Measurements from ENCODE around the gene MTREX. TPM values are rescaled to one million over a fixed set of nuclear protein-coding genes. Genes with fewer than 3 reads are reported as not detected.

MTREX gene
- total RNA-seq, 1 donor from 2014 or later: 68.0 TPM

DNA sequence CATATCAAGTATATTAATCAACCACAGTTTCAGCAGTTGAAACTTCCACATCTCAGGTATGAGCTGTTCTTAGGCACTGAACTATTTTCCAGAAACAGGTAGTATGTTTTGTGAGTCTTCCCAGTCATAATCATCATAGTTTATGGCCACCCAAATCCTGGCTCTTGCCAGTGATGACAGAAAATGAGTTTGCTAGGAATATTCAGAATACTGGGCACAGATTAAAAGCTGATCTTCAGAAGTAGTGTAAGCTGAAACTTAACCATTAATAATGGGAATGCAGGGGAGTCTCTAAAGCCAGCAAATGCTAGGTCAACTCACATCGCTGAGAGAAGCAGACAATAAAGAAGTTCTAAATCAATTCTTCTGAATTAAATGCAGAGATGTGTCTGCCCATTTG lies 162.5 kb downstream of the MTREX start:
- no peak overlapping the region for H3K27ac ChIP-seq
- no peaks in the 10 kb centered on the region for H3K36me3 ChIP-seq
- no peaks in the 10 kb centered on the region for H3K27me3 ChIP-seq

DNA sequence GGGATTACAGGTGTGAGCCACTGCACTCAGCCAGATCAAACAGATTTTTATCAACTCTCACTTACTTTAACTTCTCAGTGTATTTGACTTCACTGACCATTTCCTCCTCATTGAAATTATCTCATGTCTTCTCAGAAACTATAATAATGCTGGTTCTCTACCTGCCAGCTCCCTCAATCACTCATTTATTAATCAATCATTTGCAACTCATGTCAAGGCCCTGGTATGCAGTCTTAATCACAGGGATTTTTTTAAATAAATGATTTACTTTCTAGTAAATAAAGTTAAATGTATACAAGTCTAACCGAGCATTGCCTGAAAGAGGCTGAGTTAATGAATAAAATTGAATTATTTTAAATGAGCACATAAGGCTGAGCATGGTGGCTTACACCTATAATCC lies 163.7 kb downstream of the MTREX start:
- H3K36me3 ChIP-seq: no peaks in the 10 kb centered on the region
- intact Hi-C loops (cut with DNase I): no loop called here
- H3K4me1 ChIP-seq: peaks cover 13% of the 10 kb centered on the region
- DNase-seq (ENCODE audit: extremely low spot score in 2 of 2): no peak
- H3K9me3 ChIP-seq: no peaks in the 10 kb centered on the region
- H3K27me3 ChIP-seq: no peaks in the 10 kb centered on the region
- no peak overlapping the region for H3K4me3 ChIP-seq
- TF ChIP-seq POLR2A (IDR thresholded peaks at IDR 0.05): no peak
- TF ChIP-seq CTCF (IDR thresholded peaks at IDR 0.05): no peak
- TF ChIP-seq POLR2AphosphoS5 (IDR thresholded peaks at IDR 0.05; ENCODE audit: insufficient read depth in 1 of 2, low read depth in 1 of 2): no peak
- H3K27ac ChIP-seq: no peak overlapping the region

More for the DNA sequence above, 162.5 kb downstream of the MTREX start:
- Histone ChIP-seq H3K4me3 (no peak overlapping the region), H3K4me1 (peaks cover 13% of the 10 kb centered on the region), H3K9me3 (no peaks in the 10 kb centered on the region)
- no peak for DNase-seq (ENCODE audit: extremely low spot score in 2 of 2)
- intact Hi-C loops (cut with DNase I): no loop called here
- no peak for TF ChIP-seq POLR2AphosphoS5 (IDR thresholded peaks at IDR 0.05; ENCODE audit: insufficient read depth in 1 of 2, low read depth in 1 of 2)
- TF ChIP-seq POLR2A (IDR thresholded peaks at IDR 0.05): no peak
- TF ChIP-seq CTCF (IDR thresholded peaks at IDR 0.05): no peak

- H3K9me3 ChIP-seq: no peaks in the 10 kb centered on the region
- no peak overlapping the region for H3K27ac ChIP-seq
- no peak overlapping the region for H3K4me3 ChIP-seq
- no peak for DNase-seq (ENCODE audit: extremely low spot score in 2 of 2)
- H3K36me3 ChIP-seq: no peaks in the 10 kb centered on the region
- TF ChIP-seq POLR2A (IDR thresholded peaks at IDR 0.05): no peak
- no peak for TF ChIP-seq POLR2AphosphoS5 (IDR thresholded peaks at IDR 0.05; ENCODE audit: insufficient read depth in 1 of 2, low read depth in 1 of 2)
- TF ChIP-seq CTCF (IDR thresholded peaks at IDR 0.05): no peak
- intact Hi-C loops (cut with DNase I): no loop called here
- H3K4me1 ChIP-seq: peaks cover 12% of the 10 kb centered on the region
- H3K27me3 ChIP-seq: no peaks in the 10 kb centered on the region
Observed at GRCh38 chr5:55472642-55473041, 164.9 kb downstream of the MTREX start.

Other genes starting within 250 kb of the MTREX start
- 1.2 TPM for gene GZMA, start 205.3 kb upstream of the MTREX start, total RNA-seq
- gene GPX8, start 147.8 kb upstream of the MTREX start, total RNA-seq: 22.1 TPM
- gene CDC20B, start 134.8 kb upstream of the MTREX start, total RNA-seq: not detected
- not detected for gene MCIDAS, start 80.7 kb upstream of the MTREX start, total RNA-seq
- gene CCNO, start 74.4 kb upstream of the MTREX start, total RNA-seq: not detected
- 19.2 TPM for gene DHX29, start 295 bp upstream of the MTREX start, total RNA-seq
- 283 TPM for gene PLPP1, start 227.0 kb downstream of the MTREX start, total RNA-seq

All from vagina (tissue), 2 donors.